K562 (cell line): ENCODE measurements around the gene ARMC2.

Experiments
- BRCA1 ChIP-seq, 2 experiments: fragments of 450-650 bp in 1 of 2; sonication (generic) in 1 of 2; formaldehyde crosslinking in 1 of 2; IDR thresholded peaks; 2 replicates each; pipeline versions ENCODE4 v1.5.0 to v1.6.1; 2017 to 2020; ENCODE audit warnings: mild to moderate bottlenecking in 1 of 2, missing genetic modification reagents in 1 of 2
- CCNT2 ChIP-seq: IDR thresholded peaks from 2 replicates; pipeline ENCODE4 v1.6.1; 2011; ENCODE audit warnings: borderline replicate concordance, low read depth, mild to moderate bottlenecking, moderate library complexity, mixed read lengths, low read length; ENCODE audit not compliant: insufficient read length; ENCODE audit errors: extremely low read depth
- CTCF ChIP-seq, 3 experiments: IDR thresholded peaks in 2 of 3; conservative IDR thresholded peaks in 1 of 3; 2 replicates each; pipeline ENCODE4 v1.5.1; 2011 to 2012; ENCODE audit warnings: low read length in 3 of 3, mild to moderate bottlenecking in 3 of 3, control low read depth in 2 of 3, improper control_type of control experiment in 1 of 3, inconsistent platforms in 1 of 3, low read depth in 1 of 3, mixed read lengths in 1 of 3, moderate library complexity in 1 of 3; ENCODE audit not compliant: insufficient read depth in 2 of 3
- GATAD2A ChIP-seq: fragments of 450-650 bp; IDR thresholded peaks from 2 replicates; pipeline ENCODE4 v1.6.1; 2017
- HDAC6 ChIP-seq: IDR thresholded peaks from 2 replicates; pipeline ENCODE4 v1.6.1; 2012; ENCODE audit warnings: low read depth, mild to moderate bottlenecking, control low read depth, inconsistent platforms, low read length, moderate library complexity
- MAFK ChIP-seq: IDR thresholded peaks from 2 replicates; pipeline ENCODE4 v1.6.1; 2011; ENCODE audit warnings: low read length, improper control_type of control experiment
- MEF2A ChIP-seq: IDR thresholded peaks from 2 replicates; pipeline ENCODE4 v1.6.1; 2011; ENCODE audit warnings: low read depth, mild to moderate bottlenecking, low read length, moderate library complexity; ENCODE audit not compliant: control insufficient read depth
- MLX ChIP-seq, 2 experiments: fragments of 450-650 bp in 1 of 2; sonication (generic) in 1 of 2; formaldehyde crosslinking; conservative IDR thresholded peaks; 2 replicates each; pipeline versions ENCODE4 v1.4.0 to v1.8.1; 2020 to 2022; ENCODE audit warnings: mild to moderate bottlenecking in 1 of 2, missing genetic modification reagents in 1 of 2
- SMAD1 ChIP-seq: fragments of 150-350 bp; IDR thresholded peaks from 2 replicates; pipeline ENCODE4 v1.6.1; 2014; ENCODE audit warnings: low read length, low read depth; ENCODE audit not compliant: partially characterized antibody
- ZNF253 ChIP-seq: fragments of 250-450 bp; sonication (Bioruptor Pico); conservative IDR thresholded peaks from 2 replicates; pipeline ENCODE4 v1.6.1; 2021; ENCODE audit warnings: mild to moderate bottlenecking
- TF ChIP-seq, protein P1 (sequence below), 2 experiments: fragments of 450-650 bp; IDR thresholded peaks; 2 replicates each; pipeline ENCODE4 v1.6.1; 2016; ENCODE audit warnings: mild to moderate bottlenecking in 2 of 2, borderline replicate concordance in 1 of 2, low read depth in 1 of 2, moderate library complexity in 1 of 2
- TF ChIP-seq, protein P2 (sequence below): fragments of 450-650 bp; conservative IDR thresholded peaks from 2 replicates; pipeline ENCODE4 v1.6.1; 2016; ENCODE audit warnings: missing genetic modification characterization, low read depth, mild to moderate bottlenecking, missing compliant biosample characterization, moderate library complexity
- TF ChIP-seq, protein P3 (sequence below): sonication (generic); formaldehyde crosslinking; IDR thresholded peaks from 2 replicates; pipeline ENCODE4 v1.8.0; 2023; ENCODE audit warnings: missing genetic modification reagents, mild to moderate bottlenecking, borderline replicate concordance

- TF ChIP-seq MLX (CRISPR knock-in tag; conservative IDR thresholded peaks at IDR 0.05), result no peak
- no peak for TF ChIP-seq CTCF (IDR thresholded peaks at IDR 0.05 in 2 of 3, conservative IDR thresholded peaks at IDR 0.05 in 1 of 3; ENCODE audit: insufficient read depth in 2 of 3, low read depth in 1 of 3, low read length in 3 of 3)
- TF ChIP-seq, protein P1, sequence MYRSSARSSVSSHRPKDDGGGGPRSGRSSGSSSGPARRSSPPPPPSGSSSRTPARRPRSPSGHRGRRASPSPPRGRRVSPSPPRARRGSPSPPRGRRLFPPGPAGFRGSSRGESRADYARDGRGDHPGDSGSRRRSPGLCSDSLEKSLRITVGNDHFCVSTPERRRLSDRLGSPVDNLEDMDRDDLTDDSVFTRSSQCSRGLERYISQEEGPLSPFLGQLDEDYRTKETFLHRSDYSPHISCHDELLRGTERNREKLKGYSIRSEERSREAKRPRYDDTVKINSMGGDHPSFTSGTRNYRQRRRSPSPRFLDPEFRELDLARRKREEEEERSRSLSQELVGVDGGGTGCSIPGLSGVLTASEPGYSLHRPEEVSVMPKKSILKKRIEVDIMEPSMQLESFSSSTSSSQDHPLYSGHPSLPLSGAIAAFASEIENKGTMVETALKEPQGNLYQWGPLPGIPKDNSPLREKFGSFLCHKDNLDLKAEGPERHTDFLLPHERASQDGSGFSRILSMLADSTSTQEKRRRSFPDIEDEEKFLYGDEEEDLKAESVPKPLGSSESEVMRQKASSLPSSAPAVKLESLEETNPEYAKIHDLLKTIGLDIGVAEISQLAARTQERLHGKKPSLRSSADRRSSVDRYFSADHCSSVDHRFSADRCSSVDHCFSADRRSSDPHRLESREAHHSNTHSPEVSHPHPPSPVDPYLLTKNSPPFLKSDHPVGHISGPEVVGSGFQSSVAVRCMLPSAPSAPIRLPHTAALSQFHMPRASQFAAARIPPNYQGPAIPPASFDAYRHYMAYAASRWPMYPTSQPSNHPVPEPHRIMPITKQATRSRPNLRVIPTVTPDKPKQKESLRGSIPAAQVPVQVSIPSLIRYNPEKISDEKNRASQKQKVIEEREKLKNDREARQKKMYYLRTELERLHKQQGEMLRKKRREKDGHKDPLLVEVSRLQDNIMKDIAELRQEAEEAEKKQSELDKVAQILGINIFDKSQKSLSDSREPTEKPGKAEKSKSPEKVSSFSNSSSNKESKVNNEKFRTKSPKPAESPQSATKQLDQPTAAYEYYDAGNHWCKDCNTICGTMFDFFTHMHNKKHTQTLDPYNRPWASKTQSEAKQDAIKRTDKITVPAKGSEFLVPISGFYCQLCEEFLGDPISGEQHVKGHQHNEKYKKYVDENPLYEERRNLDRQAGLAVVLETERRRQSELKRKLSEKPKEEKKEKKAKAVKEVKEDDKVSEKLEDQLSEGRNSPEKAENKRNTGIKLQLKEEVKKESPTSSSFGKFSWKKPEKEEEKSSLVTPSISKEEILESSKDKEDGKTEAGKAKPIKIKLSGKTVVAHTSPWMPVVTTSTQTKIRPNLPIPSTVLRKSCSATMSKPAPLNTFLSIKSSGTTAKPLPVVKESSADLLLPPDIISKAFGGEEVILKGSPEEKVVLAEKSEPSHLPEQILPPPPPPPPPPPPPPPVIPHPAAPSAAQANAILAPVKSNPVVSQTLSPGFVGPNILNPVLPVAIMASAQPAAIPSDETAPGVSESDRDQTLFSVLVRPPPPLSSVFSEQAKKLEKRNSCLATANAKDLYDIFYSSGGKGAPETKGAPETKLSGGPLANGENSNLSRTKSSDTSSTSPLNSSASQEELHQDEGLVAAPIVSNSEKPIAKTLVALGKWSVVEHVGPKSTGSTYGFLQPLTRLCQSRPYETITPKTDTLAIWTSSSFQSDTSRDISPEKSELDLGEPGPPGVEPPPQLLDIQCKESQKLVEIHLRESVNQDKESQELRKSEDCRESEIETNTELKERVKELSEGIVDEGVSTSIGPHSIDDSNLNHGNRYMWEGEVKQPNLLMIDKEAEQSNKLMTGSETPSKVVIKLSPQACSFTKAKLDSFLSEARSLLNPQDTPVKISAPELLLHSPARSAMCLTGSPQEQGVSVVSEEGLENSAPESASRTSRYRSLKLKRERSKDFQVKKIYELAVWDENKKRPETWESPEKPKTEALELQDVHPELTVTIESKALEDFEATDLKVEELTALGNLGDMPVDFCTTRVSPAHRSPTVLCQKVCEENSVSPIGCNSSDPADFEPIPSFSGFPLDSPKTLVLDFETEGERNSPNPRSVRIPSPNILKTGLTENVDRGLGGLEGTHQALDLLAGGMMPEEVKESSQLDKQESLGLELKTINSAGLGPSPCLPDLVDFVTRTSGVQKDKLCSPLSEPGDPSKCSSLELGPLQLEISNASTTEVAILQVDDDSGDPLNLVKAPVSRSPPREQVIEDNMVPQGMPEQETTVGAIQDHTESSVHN (IDR thresholded peaks at IDR 0.05; ENCODE audit: borderline replicate concordance in 1 of 2, low read depth in 1 of 2), result no peak
- TF ChIP-seq HDAC6, result no peak
- no peak for TF ChIP-seq MAFK
- TF ChIP-seq ZNF253, result no peak
- TF ChIP-seq, protein P2, sequence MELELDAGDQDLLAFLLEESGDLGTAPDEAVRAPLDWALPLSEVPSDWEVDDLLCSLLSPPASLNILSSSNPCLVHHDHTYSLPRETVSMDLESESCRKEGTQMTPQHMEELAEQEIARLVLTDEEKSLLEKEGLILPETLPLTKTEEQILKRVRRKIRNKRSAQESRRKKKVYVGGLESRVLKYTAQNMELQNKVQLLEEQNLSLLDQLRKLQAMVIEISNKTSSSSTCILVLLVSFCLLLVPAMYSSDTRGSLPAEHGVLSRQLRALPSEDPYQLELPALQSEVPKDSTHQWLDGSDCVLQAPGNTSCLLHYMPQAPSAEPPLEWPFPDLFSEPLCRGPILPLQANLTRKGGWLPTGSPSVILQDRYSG (tag), result no peak
- no peak for TF ChIP-seq GATAD2A
- TF ChIP-seq BRCA1 (IDR thresholded peaks at IDR 0.05), result no peak
- TF ChIP-seq BRCA1 (CRISPR knock-in tag; IDR thresholded peaks at IDR 0.05), result no peak
- TF ChIP-seq, protein P3, sequence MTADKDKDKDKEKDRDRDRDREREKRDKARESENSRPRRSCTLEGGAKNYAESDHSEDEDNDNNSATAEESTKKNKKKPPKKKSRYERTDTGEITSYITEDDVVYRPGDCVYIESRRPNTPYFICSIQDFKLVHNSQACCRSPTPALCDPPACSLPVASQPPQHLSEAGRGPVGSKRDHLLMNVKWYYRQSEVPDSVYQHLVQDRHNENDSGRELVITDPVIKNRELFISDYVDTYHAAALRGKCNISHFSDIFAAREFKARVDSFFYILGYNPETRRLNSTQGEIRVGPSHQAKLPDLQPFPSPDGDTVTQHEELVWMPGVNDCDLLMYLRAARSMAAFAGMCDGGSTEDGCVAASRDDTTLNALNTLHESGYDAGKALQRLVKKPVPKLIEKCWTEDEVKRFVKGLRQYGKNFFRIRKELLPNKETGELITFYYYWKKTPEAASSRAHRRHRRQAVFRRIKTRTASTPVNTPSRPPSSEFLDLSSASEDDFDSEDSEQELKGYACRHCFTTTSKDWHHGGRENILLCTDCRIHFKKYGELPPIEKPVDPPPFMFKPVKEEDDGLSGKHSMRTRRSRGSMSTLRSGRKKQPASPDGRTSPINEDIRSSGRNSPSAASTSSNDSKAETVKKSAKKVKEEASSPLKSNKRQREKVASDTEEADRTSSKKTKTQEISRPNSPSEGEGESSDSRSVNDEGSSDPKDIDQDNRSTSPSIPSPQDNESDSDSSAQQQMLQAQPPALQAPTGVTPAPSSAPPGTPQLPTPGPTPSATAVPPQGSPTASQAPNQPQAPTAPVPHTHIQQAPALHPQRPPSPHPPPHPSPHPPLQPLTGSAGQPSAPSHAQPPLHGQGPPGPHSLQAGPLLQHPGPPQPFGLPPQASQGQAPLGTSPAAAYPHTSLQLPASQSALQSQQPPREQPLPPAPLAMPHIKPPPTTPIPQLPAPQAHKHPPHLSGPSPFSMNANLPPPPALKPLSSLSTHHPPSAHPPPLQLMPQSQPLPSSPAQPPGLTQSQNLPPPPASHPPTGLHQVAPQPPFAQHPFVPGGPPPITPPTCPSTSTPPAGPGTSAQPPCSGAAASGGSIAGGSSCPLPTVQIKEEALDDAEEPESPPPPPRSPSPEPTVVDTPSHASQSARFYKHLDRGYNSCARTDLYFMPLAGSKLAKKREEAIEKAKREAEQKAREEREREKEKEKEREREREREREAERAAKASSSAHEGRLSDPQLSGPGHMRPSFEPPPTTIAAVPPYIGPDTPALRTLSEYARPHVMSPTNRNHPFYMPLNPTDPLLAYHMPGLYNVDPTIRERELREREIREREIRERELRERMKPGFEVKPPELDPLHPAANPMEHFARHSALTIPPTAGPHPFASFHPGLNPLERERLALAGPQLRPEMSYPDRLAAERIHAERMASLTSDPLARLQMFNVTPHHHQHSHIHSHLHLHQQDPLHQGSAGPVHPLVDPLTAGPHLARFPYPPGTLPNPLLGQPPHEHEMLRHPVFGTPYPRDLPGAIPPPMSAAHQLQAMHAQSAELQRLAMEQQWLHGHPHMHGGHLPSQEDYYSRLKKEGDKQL (CRISPR knock-in tag), result no peak
- TF ChIP-seq SMAD1, result no peak
- no peak for TF ChIP-seq MEF2A
- TF ChIP-seq CCNT2, result no peak
These were observed 495 bp upstream of the ARMC2 start for GRCh38 chr6:108847738-108848115.
